Left lung (tissue), 14 donors: Measurements from ENCODE around the gene TNFSF8. TPM values are rescaled to one million over a fixed set of nuclear protein-coding genes. Genes with fewer than 3 reads are reported as not detected.

Experiments
- ATAC-seq: fragments of 200-7000 bp; cut with Tn5 transposase; one replicate; pipeline ENCODE4 v1.9.1; 2020; ENCODE audit warnings: moderate library complexity
- DNase-seq, 4 donors: peaks; one replicate each; pipeline ENCODE4 v3.0.0-alpha.2; 2013 to 2020
- H3K27ac ChIP-seq, 2 donors: fragments of 200-600 bp; sonication (generic) in 1 of 2; one replicate each; pipeline versions ENCODE4 v1.5.0 to v1.8.0; 2020 to 2021
- H3K27me3 ChIP-seq, 2 donors: fragments of 200-600 bp; sonication (generic) in 1 of 2; one replicate each; pipeline versions ENCODE4 v1.5.0 to v1.8.0; 2020 to 2021
- H3K36me3 ChIP-seq, 2 donors: fragments of 200-600 bp; sonication (generic) in 1 of 2; one replicate each; pipeline versions ENCODE4 v1.5.0 to v1.8.0; 2020 to 2021
- H3K4me1 ChIP-seq, 2 donors: fragments of 200-600 bp; one replicate each; pipeline ENCODE4 v1.8.0; 2021
- H3K4me3 ChIP-seq, 2 donors: fragments of 200-600 bp; sonication (generic) in 1 of 2; one replicate each; pipeline versions ENCODE4 v1.5.0 to v1.8.0; 2020 to 2021; ENCODE audit warnings: mild to moderate bottlenecking in 1 of 2
- H3K9me3 ChIP-seq, 2 donors: fragments of 200-600 bp; sonication (generic) in 1 of 2; one replicate each; pipeline versions ENCODE4 v1.5.0 to v1.8.0; 2020 to 2021
- intact Hi-C, 2 donors: fragments of 100-400 bp; cut with DNase I; formaldehyde crosslinking; loops; one replicate each; pipeline versions ENCODE4 v1.11.2 to v1.14.2; 2022
- long read RNA-seq, 12 donors: library from polyadenylated mRNA in 2 of 12; unstranded in 2 of 12; transcript quantifications; one replicate each; pipeline ENCODE4 v2.0.0 and lab custom pipeline, GENCODE V29; 2019 to 2026
- polyA plus RNA-seq, 6 donors: library from polyadenylated mRNA; unstranded; fragments of 120-200 nt; gene quantifications; one replicate each; pipeline ENCODE4 v1.2.1, GENCODE V29; 2013; ENCODE audit not compliant: insufficient read length in 6 of 6
- total RNA-seq, 2 donors: library from RNA; stranded (reverse); fragmentation: NEBNext Ultra II Directional; extraction: Animal tissue kit (Norgen Biotek cat#: 25700); gene quantifications; one replicate each; pipeline ENCODE4 v1.2.1, GENCODE V29; 2021
- TF ChIP-seq, protein P1 (sequence below), 2 donors: fragments of 200-600 bp; sonication (generic) in 1 of 2; IDR thresholded peaks; one replicate each; pipeline versions ENCODE4 v1.5.0 to v1.8.0; 2021; ENCODE audit warnings: antibody characterized with exemption in 2 of 2
- donor health status: DM: no; HTN: yes; CAD: no.
- donor health status: DM: no; HTN: no; CAD: no.

The TNFSF8 gene, protein sequence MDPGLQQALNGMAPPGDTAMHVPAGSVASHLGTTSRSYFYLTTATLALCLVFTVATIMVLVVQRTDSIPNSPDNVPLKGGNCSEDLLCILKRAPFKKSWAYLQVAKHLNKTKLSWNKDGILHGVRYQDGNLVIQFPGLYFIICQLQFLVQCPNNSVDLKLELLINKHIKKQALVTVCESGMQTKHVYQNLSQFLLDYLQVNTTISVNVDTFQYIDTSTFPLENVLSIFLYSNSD
- total RNA-seq = 1 to 10 TPM; 2.1 to 4.8 TPM
- polyA plus RNA-seq = 10 to 100 TPM in 3 of 6 donors, 1 to 10 TPM in 3; 4.1 to 23.8 (median 10.7) TPM
- long read RNA-seq, donor 1, transcript TNFSF8-203 (5 exons, 1,523 nt) = minor isoform, 5 of 24 reads
- long read RNA-seq, donor 1, transcript TNFSF8-201 (4 exons, 1,906 nt) = major isoform, 19 of 24 reads
- long read RNA-seq, donor 1, partial matches to known transcripts = 0 of 24 reads
- long read RNA-seq, donor 1, other reads (novel, unspliced or antisense) = 0 of 24 reads
- long read RNA-seq, donor 2, transcript TNFSF8-201 (4 exons, 1,906 nt) = major isoform, 6 of 6 reads
- long read RNA-seq, donor 2, partial matches to known transcripts = 0 of 6 reads
- long read RNA-seq, donor 2, other reads (novel, unspliced or antisense) = 0 of 6 reads
- long read RNA-seq, donor 3 = 0 reads
- long read RNA-seq, donor 4, partial matches to known transcripts = 0 of 1 reads
- long read RNA-seq, donor 4, other reads (novel, unspliced or antisense) = 0 of 1 reads
- long read RNA-seq, donor 5, partial matches to known transcripts = 0 of 5 reads
- long read RNA-seq, donor 5, other reads (novel, unspliced or antisense) = 0 of 5 reads
- long read RNA-seq, donor 6, partial matches to known transcripts = 0 of 3 reads
- long read RNA-seq, donor 6, other reads (novel, unspliced or antisense) = 0 of 3 reads
- long read RNA-seq, donor 7, transcript TNFSF8-201 (4 exons, 1,906 nt) = major isoform, 5 of 5 reads
- long read RNA-seq, donor 7, partial matches to known transcripts = 0 of 5 reads
- long read RNA-seq, donor 7, other reads (novel, unspliced or antisense) = 0 of 5 reads
- long read RNA-seq, donor 8, partial matches to known transcripts = 0 of 1 reads
- long read RNA-seq, donor 8, other reads (novel, unspliced or antisense) = 0 of 1 reads
- long read RNA-seq, donor 9 = 0 reads
- long read RNA-seq, donor 10, partial matches to known transcripts = 1 of 1 reads
- long read RNA-seq, donor 10, other reads (novel, unspliced or antisense) = 0 of 1 reads
- long read RNA-seq, donor 11 = 0 reads
- long read RNA-seq, donor 12, transcript TNFSF8-201 (4 exons, 1,906 nt) = major isoform, 6 of 7 reads
- long read RNA-seq, donor 12, partial matches to known transcripts = 0 of 7 reads
- long read RNA-seq, donor 12, other reads (novel, unspliced or antisense) = 0 of 7 reads

DNA sequence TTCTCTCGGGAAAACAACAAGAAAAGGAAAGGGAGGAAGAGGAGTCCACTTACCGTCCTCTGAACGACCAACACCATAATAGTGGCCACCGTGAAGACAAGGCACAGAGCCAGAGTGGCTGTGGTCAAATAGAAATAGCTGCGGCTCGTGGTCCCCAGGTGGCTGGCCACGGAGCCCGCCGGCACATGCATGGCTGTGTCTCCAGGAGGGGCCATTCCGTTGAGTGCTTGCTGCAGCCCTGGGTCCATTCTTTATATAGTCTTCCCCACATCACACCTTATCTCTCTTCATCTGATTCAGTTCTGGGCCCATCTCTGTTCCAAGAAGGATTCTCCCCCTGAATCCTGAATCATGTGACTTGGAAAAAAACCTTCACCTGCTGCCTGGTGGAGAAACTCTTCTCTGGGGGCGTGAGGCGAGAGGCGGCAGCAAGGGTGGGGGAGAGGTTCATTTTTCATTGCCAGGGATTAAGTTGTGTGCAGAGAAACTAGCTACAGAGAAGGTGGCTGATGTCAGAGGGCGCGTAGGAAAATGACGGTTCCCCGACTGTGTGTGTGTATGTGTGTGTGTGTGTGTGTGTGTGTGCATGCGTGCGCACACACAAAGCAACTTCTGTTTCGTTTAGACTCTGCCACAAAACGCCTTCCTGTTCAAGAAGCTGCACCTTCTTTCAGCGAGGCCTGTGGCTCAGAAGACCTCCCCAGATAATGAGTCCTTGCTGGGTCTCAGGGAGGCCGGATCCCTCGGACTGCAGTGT lies at the start of gene TNFSF8:
TSS of gene TNFSF8 (minus strand) at position 536 of the 757 bp plus-strand sequence. CDS start at position 248, 288 bp downstream.
- intact Hi-C loops = no loop called here
- Histone ChIP-seq H3K9me3 (no peaks in the 10 kb centered on the region), H3K36me3 (no peaks in the 10 kb centered on the region), H3K4me1 (peaks cover 0 to 22% of the 10 kb centered on the region in 2 donors), H3K27ac (peak within 1 kb of the TSS; percentile 62 to 91), H3K4me3 (peak within 1 kb of the TSS in 1 of 2 donors; percentile 36), H3K27me3 (peaks cover 0 to 3% of the 10 kb centered on the region in 2 donors)
- TF ChIP-seq, protein P1, sequence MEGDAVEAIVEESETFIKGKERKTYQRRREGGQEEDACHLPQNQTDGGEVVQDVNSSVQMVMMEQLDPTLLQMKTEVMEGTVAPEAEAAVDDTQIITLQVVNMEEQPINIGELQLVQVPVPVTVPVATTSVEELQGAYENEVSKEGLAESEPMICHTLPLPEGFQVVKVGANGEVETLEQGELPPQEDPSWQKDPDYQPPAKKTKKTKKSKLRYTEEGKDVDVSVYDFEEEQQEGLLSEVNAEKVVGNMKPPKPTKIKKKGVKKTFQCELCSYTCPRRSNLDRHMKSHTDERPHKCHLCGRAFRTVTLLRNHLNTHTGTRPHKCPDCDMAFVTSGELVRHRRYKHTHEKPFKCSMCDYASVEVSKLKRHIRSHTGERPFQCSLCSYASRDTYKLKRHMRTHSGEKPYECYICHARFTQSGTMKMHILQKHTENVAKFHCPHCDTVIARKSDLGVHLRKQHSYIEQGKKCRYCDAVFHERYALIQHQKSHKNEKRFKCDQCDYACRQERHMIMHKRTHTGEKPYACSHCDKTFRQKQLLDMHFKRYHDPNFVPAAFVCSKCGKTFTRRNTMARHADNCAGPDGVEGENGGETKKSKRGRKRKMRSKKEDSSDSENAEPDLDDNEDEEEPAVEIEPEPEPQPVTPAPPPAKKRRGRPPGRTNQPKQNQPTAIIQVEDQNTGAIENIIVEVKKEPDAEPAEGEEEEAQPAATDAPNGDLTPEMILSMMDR (IDR thresholded peaks at IDR 0.05) = no peak
- DNase-seq (peak in 2 of 4 donors; percentile 54 to 81), ATAC-seq (peak; percentile 73)

DNA sequence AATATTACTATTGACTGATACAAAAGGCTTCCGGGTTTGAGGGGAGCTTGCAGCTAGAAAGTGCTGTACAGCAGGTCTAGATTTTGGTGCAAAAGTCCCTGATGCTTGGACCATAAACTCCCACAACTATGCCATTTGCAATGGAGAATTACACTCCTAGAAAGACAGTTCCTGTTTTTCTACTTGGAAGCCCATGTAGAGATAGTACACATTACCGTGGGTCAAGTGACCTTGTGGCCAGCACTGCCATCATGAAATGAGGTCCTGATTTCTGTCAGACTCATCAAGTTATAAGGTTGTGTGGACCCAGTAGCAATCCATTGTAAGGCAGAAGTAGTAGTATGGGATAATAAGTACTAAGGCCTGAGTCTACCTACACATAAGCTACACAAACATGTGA lies 42.8 kb upstream of the TNFSF8 start:
- H3K4me3 ChIP-seq = no peak overlapping the region
- TF ChIP-seq, protein P1 (IDR thresholded peaks at IDR 0.05) = no peak
- intact Hi-C loops = no loop called here
- DNase-seq (no peak), ATAC-seq (no peak)
- H3K4me1 ChIP-seq = peaks cover 0 to 12% of the 10 kb centered on the region in 2 donors
- H3K9me3 ChIP-seq = no peaks in the 10 kb centered on the region
- no peak overlapping the region for H3K27ac ChIP-seq
- no peaks in the 10 kb centered on the region for H3K27me3 ChIP-seq
- H3K36me3 ChIP-seq = no peaks in the 10 kb centered on the region

DNA sequence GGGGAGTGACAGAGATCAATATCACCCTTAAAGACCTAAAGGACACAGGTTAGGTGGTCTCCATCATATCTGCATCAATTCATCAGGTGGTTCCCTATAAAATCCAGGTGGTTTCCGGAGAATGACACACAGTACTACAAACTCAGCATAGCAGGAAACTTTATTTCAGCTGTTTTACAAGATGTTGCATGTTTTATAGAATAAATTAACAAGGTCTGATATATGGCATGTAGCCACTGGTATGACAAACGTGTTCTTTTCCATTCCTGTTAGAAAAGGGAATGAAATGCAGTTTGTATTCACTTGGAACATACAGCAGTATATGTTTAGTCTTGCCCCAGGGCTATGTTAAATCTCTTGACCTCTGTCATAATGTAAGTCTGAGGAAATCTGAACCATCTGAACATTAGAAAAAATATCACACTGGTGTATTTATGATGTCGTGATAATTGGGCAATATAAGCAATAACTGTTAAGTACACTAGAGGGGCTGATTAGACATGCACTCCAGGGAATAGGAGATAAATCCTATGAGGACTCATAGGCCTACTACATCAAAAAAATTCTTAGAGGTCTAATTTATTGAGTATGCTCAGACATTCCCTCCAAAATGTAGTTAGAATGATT lies 42.2 kb upstream of the TNFSF8 start:
- H3K4me3 ChIP-seq = no peak overlapping the region
- H3K9me3 ChIP-seq = no peaks in the 10 kb centered on the region
- no peak for DNase-seq
- no peak overlapping the region for H3K27ac ChIP-seq
- intact Hi-C loops = no loop called here
- H3K36me3 ChIP-seq = no peaks in the 10 kb centered on the region
- H3K27me3 ChIP-seq = no peaks in the 10 kb centered on the region
- TF ChIP-seq, protein P1 (IDR thresholded peaks at IDR 0.05) = no peak
- ATAC-seq = no peak
- H3K4me1 ChIP-seq = peaks cover 0 to 13% of the 10 kb centered on the region in 2 donors

DNA sequence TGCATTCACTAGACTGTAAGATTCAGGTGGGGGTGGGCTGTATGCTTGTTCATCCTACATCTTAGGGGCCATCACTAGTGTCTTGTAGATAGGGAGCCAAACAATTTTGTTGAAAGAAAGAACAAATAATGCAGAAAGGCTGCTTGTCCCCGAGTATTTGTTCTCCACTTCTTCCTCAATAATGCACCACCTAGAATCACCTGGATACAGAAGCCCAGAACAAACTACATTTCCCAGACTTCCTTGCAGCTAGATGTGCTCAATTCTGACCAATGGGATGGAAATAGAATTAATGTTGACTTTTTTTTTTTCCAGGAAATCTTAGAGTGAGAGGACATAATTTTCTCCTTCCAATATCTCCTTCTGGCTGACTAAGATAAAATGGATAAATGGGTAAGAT lies 38.9 kb upstream of the TNFSF8 start:
- ATAC-seq (no peak), DNase-seq (no peak)
- H3K4me3 ChIP-seq = no peak overlapping the region

More for the DNA sequence above, 38.9 kb upstream of the TNFSF8 start:
- no peak overlapping the region for H3K27ac ChIP-seq
- no peaks in the 10 kb centered on the region for H3K9me3 ChIP-seq
- H3K27me3 ChIP-seq = no peaks in the 10 kb centered on the region
- no peaks in the 10 kb centered on the region for H3K36me3 ChIP-seq
- intact Hi-C loops = no loop called here
- TF ChIP-seq, protein P1 (IDR thresholded peaks at IDR 0.05) = no peak
- H3K4me1 ChIP-seq = peaks cover 0 to 13% of the 10 kb centered on the region in 2 donors
